Activated CD8-positive, alpha-beta memory T cell treated with anti-CD3 and anti-CD28 coated beads, Interleukin-2, amount 50 U/mL, for 1 hour (primary cell): ENCODE data around the gene POLR2H.

Source experiments
- DNase-seq: peaks from one replicate; pipeline ENCODE4 v3.0.0-alpha.2; 2020; ENCODE audit errors: extremely low read depth

POLR2H gene

DNA sequence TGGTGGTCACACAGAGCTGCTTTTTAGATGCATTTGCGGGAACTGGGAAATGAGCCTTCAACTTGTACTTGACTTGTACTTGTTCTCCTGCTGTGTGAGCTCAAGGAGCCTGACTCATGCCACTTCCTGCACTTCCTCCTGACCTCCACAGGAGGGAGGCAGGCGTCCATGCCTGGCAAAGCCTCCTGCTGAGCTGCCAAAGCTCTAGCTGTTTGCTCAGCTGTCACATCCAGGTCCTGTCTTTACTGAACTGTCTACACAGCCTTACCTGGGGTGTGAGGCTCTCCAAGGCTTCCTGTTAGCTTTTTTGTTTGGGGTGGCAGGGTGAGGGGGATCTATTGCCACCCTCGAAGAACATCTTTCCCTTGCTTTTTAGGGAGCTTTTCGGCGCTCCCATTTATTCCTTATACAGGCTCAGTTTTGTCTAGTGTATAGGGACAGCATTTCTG lies 10.1 kb downstream of the POLR2H start:
- DNase-seq, result no peak

DNA sequence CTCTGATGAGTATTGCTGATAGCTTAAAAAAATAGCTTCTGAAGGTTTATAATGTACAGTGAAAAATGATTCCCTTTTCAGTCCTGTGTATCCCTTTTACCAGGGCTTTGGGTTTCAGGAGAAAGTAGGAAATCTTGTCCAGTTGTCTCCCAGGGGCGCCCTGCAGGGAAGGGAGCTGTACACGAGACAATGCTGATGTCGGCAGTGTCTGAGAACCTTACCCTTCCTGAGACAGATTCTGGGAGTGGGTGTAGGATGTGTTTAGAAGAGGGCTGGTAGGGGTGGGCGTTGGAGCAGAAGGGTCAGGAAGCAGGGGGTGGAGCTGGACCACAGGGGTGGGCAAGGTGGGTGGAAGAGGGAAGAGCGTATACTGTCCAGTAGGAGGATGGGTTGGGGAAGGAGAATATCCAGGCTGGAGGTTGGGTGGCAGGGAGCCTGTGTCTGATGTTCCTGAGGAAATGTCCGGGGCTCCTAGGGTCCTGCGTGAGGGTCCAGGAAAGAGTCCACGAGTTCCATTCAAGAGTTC lies 10.8 kb downstream of the POLR2H start:
- no peak for DNase-seq

GRCh38 chr3:184372911-184373310 lies 11.4 kb downstream of the POLR2H start:
- DNase-seq, result no peak

DNA sequence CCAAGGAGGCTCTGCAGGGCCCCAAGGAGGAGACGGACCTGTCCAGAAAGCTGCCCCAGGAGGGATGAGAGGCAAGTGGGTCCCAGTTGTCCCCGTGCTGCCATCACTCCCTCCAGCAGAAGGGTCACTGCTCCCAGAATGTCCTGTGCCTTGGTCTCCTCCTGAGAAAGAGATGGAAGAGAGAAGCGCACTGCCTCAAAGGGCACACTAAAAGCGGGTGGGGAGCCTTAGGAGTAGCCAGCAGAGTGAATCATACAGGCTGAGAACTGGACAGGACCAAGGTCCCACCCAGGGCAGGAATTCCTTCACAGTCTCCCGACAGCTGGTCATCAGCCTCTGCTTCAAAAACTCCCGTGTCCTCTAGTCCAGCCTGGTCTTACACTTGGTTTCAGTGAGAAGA lies 11.9 kb downstream of the POLR2H start:
- DNase-seq, result no peak

DNA sequence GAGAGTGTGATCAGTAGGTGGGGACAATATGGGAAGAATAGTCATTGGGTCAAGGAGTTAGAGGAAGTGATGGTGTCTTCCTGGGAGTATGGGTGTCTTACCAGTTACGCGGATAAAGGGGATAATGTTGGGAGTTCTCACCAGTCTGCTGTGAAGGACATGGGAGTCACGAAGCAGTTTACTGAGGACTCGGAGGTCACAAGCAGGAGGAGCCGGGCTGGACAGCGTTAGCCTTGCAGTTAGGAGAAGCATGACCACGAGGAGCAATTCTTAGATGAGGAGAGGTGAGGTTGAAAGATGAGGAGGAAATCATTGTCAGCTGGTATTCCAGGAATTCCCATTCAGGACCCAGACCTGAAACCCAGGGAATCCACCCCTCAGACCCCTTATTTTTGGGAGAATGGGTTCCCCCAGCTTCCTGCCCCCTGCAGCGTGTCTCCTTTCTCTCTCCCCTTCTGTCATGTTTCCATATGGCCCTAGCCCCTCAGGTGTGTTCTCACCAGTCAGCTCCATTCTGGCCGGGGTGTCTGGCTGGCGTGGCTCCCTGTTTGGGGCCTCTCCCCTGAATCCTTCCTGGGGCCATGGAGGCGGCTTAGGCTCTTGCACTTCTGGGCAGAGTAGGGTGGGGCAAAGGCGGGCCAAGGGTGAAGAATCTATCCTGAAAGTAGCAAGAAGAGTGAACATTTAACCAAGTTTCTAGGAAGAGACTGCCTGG lies 14.4 kb downstream of the POLR2H start:
- DNase-seq, result no peak

- DNase-seq, result no peak
These were observed 15.9 kb downstream of the POLR2H start for GRCh38 chr3:184377374-184377773.

DNA sequence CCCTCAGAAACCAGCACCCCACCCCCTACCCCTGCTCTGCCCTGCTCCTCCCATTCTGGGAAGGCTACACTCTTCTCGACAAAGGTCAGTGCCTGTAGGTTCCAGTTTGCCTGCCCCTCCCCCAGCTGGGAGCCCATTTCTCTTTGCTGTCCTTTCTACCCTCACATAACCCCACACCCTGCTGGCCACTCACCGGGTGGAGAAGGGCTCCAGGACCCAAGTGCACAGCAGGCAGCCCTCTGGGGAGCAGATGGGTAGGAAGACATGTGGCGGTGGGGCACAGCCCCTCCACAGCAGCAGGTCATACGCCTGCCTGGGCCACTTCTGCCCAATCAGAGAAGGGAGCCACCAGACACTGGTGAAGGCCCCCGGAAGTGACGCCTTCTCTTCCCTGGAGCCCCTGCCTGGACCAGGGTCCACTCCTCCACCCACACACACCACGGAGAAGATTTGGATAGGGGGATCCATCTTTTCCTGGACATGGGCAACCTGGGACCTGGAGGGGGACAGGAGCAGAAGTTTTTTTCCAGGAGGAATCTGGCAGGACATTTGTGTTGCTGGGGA lies 16.5 kb downstream of the POLR2H start, which contains the start of gene THPO:
TSS of gene THPO (minus strand) at position 326 of the 564 bp plus-strand sequence. CDS start 1,948 bp downstream, outside the sequence.
- no peak for DNase-seq

DNA sequence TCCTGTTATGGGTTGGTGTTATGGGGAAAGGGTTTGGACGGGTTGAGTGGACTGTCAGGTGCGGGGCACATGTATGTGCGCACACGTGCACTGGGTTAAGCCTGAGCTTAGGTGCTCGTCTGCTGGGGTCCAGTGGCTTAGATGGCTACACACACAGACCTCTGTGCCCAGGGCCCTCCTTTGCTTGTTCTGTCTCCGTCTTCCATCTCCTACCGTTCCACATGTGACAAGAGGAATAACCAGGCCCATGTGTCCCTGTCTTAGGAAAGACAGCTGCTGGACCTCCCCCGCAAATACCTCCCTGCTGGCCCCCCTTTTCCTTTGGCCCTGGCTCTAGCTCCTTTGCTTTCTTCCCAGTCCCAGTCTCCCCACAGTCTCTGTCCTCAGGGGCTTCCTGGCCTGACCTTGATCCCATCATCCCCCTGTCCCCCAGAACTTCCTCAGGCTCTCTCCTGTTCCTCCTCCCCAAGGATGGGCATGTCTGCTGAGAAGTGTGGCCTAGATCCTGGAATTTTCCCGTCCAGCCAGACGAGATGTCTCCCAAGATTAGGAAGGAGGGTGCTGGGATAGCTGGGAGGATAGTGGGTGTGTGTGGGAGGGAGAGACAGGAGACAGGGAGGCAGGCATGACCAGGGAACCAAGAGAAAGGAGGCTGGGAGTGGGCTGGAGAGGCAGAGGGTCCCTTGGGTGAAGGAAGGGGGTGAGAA lies 17.3 kb downstream of the POLR2H start:
- DNase-seq, result no peak

- DNase-seq, result no peak
These were observed 18.1 kb downstream of the POLR2H start, which contains the start of gene CHRD for GRCh38 chr3:184379358-184380184. CHRD (plus strand) TSS chr3:184380054; CDS start chr3:184380319, 265 bp downstream.

- DNase-seq, result no peak
These were observed 18.7 kb downstream of the POLR2H start for GRCh38 chr3:184380185-184380626.

DNA sequence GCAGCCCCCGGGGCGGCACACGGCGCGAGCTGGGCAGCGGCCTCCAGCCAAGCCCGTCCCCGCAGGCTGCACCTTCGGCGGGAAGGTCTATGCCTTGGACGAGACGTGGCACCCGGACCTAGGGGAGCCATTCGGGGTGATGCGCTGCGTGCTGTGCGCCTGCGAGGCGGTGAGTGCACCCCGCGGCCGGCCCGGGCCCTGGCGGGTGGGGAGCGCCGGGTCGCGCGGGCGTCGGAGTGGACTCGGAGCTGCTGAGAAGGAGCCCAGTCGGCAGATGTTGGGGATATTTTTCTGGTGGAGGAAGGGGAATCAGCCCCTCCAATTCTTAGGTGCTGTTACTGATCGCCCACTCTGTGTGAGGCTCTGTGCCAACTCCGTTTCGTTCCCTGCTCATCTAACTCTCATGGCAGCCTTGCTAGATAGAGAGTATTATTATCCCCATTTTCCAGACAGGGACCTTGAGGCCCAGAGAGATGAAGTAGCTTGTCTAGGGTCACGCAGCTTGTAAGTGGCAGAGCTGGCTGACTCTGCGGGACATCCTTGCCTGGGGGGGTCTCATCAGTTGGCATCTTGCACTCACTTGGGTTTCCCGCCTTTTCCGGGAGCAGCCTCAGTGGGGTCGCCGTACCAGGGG lies 19.2 kb downstream of the POLR2H start:
- no peak for DNase-seq

- no peak for DNase-seq
These were observed 20.0 kb downstream of the POLR2H start for GRCh38 chr3:184381261-184382224.

DNA sequence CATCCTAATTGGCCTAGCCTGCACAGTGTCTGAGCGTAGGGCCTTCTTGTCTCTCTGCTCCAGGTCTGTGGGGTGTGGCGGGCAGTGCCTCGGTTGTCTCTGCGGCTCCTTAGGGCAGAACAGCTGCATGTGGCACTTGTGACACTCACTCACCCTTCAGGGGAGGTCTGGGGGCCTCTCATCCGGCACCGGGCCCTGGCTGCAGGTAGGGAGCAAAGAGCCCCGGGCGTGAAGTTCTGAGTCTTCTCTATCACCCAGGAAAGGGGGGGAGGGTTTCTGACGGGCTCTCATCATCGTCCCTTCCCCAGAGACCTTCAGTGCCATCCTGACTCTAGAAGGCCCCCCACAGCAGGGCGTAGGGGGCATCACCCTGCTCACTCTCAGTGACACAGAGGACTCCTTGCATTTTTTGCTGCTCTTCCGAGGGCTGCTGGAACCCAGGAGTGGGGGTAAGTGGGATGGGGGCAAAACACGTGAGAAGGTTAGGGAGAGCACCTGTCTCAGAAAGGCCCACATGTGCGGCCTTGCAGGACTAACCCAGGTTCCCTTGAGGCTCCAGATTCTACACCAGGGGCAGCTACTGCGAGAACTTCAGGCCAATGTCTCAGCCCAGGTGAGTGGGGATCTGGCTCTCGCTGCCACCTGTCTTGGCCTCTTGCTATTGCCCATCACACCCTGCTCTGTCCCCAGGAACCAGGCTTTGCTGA lies 21.0 kb downstream of the POLR2H start:
- no peak for DNase-seq

DNA sequence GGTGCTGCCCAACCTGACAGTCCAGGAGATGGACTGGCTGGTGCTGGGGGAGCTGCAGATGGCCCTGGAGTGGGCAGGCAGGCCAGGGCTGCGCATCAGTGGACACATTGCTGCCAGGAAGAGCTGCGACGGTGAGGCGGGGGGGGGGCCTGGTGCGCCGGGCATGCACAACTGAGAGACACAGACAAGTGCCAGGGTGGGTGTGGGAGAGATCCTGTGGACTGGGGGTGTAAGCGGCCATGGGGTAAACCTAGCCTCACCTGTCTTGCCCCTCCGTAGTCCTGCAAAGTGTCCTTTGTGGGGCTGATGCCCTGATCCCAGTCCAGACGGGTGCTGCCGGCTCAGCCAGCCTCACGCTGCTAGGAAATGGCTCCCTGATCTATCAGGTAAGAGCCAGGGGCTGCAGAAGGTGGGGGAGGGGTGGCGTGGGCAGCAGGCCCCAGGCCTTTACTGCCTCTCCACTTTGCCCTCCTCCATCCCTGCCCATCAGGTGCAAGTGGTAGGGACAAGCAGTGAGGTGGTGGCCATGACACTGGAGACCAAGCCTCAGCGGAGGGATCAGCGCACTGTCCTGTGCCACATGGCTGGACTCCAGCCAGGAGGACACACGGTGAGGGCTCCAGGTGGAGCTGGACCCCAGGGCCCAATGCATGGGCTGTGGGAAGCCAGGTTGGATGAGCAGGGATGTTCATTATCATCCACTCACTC lies 21.7 kb downstream of the POLR2H start:
- no peak for DNase-seq

DNA sequence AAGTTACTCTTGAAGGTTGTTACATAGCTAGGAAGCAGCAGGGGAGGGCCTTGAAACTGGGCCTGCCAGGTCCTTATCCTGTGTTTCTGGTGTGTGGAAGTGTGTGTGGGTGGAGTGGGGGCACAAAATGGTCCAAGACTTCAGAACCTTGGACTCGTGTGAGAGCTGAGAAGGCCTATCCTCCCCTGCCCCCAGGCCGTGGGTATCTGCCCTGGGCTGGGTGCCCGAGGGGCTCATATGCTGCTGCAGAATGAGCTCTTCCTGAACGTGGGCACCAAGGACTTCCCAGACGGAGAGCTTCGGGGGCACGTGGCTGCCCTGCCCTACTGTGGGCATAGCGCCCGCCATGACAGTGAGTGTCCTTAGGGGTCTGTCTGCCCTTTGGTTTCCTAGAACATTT lies 22.8 kb downstream of the POLR2H start:
- DNase-seq, result no peak

DNA sequence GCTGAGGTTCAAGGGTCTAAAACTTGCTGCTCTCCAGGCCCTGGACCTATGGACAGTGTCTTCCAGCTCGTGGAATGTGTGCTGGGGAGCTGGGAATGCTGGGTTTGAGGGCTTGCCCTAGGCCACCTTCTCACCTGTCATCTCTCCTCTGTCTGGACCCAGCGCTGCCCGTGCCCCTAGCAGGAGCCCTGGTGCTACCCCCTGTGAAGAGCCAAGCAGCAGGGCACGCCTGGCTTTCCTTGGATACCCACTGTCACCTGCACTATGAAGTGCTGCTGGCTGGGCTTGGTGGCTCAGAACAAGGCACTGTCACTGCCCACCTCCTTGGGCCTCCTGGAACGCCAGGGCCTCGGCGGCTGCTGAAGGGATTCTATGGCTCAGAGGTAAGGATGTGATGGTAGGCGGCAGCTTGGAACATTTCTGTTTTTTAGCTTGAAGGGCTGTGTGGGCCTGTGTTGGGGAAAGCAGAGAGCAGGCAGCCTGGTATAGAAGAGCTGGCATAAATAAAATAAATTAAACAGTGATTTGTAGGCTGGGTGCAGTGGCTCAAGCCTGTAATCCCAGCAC lies 23.4 kb downstream of the POLR2H start:
- no peak for DNase-seq

- no peak for DNase-seq
These were observed 24.7 kb downstream of the POLR2H start for GRCh38 chr3:184386047-184386806.
